HG02798 (cell line): Measurements from ENCODE around the gene STAU1.
"Not testable (repeated sequence)": the region's sequence is repeated elsewhere in the genome, so short reads cannot be mapped to it uniquely, and the experiment has no call there.

Experiments
- ATAC-seq: cut with Tn5 transposase; IDR thresholded peaks from one replicate; pipeline ENCODE4 v1.9.1; 2021; ENCODE audit warnings: mild to moderate bottlenecking; ENCODE audit not compliant: unreplicated experiment, poor library complexity

STAU1 gene

DNA sequence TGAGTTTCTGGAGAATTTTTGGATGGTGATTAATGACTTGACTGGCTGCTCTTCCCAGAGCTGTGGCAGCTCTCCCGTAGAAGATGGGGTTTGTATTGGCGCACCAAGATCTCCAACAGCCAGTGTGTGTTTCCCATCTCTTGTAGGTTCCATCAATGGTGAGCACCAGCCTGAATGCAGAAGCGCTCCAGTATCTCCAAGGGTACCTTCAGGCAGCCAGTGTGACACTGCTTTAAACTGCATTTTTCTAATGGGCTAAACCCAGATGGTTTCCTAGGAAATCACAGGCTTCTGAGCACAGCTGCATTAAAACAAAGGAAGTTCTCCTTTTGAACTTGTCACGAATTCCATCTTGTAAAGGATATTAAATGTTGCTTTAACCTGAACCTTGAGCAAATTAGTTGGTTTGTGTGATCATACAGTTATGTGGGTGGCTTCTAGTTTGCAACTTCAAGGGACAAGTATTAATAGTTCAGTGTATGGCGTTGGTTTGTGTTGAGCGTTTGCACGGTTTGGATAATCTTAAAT is 91.9 kb downstream of the STAU1 start:
- no peak for ATAC-seq

DNA sequence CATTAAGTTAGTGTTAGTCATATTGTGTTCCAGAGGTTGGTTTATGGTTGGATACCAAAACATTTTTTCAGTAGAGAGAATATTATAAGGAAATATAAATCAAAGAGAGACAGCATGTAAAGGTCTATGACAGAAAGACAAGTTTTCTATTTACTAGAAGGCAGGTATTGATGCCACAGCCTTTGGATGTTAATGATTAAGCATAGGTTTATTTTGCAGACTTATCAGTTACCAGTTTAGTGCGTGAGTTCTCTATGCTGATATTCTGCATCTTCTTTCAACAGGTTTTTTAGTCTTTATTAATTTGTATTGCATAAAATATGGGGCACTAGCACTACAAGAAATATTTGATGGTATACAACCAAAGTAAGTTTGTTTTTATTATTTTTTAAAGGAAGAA is 96.4 kb downstream of the STAU1 start:
- ATAC-seq: no peak

DNA sequence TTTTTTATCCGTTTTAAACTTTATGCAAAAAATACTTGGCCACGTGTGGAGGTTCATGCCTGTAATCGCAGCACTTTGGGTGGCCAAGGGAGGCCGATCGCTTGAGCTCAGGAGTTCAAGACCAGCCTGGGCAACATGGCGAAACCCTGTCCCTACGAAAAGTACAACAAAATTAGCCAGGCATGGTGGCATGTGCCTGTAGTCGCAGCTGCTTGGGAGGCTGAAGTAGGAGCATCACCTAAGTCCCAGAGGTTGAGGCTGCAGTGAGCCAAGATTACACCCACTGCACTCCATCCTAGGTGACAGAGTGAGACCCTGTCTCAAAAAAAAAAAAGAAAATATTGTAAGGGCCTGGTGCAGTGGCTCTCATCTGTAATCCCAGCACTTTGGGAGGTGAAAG is 97.0 kb downstream of the STAU1 start:
- no peak for ATAC-seq

DNA sequence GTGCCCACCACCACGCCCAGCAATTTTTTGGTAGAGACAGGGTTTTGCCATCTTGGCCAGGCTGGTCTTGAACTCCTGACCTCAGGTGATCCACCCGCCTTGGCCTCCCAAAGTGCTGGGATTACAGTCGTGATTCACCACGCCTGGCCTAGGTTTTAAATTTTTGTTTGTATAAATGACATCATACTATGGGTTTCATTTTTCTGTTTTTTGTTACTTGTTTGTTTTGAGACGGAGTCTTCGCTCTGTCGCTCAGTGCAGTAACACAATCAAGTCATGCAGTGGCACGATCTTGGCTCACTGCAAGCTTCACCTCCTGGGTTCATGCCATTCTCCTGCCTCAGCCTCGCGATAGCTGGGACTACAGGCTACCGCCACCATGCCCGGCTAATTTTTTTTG is 105.8 kb downstream of the STAU1 start:
- ATAC-seq: not testable (repeated sequence)

DNA sequence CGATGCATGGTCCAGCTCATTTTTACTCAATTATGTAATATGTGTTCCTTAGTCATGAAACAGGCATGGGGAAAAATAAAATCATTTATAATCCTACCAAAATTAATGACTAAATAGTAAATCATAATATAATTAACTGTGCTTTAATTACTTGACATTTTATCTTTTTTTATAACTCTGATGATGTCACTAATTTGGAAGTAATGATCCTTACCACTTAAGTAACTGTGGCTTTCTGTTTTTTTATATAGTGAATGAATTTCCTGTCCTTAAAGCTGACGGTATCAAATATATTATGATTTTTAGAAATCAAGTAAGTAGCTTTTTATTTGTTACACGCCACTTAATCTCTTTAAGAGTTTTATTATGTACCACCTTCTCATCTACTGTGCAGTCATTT is 109.8 kb downstream of the STAU1 start:
- ATAC-seq: no peak

DNA sequence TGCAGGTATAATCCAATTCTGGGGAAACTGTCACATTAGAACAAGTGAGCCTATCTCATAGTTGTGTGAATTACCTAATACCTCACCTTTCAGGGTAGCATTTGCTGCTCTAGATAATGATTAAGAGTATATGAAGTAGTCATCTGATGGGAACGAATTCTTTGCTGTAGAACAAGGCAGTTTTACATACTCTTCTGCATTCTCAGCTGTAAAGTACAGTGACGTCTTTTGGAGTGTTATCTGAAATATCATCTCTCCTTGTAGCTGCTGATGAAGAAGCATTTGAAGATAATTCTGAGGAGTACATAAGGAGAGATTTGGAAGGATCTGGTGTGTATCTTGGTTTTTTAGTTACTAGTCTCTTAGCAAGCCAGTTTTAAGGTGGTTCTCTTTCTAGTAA is 113.6 kb downstream of the STAU1 start:
- no peak for ATAC-seq
